Heart left ventricle (tissue), 13 donors: ENCODE results near the gene RNF167.

ENCODE experiments used
- CTCF ChIP-seq, 12 donors: fragments of 200-600 bp; sonication (generic) in 4 of 12; IDR thresholded peaks; one replicate each; pipeline versions ENCODE4 v1.5.0 to v1.8.0; 2018 to 2022; ENCODE audit warnings: antibody characterized with exemption in 12 of 12, mild to moderate bottlenecking in 5 of 12
- POLR2A ChIP-seq, 2 donors: fragments of 450-650 bp; IDR thresholded peaks; one replicate each; pipeline ENCODE4 v1.6.1; 2017; ENCODE audit warnings: antibody characterized with exemption in 2 of 2, mild to moderate bottlenecking in 2 of 2, moderate library complexity in 2 of 2
- donor health status: ischemic (EF 13 %, LVEDD 7.1; RV severe dilation, severe dysfunction).
- donor health status: DM: no; HTN: yes; CAD: no.
- donor health status: DM: no; HTN: no; CAD: no.
- donor health status: ischemic (EF 25% LVEDD 6.9; RV normal size, moderate dysfunction).
- donor health status: ischemic (EF 25% LVEDD 5.7; RV mildly dilated, moderate dysfunction).
- donor health status: ischemic (EF 35%, LVEDD 5.7; RV mildly dilated, moderate dysfunction).
- donor health status: nonischemic (EF 11% LVEDD 7.7; RV severe dilation, severe dysfunction).
- donor health status: DM: yes; HTN: yes; CAD: no.
- donor health status: PGD.
- donor health status: ischemic (EF 29% LVEDD 5.4; RV normal size, mild dysfunction).
- donor health status: nonischemic (EF 23%, LVEDD 6.1; RV moderate dilation, normal function).

GRCh38 chr17:4920351-4921048 is 19.6 kb upstream of the RNF167 start:
- TF ChIP-seq CTCF (IDR thresholded peaks at IDR 0.05), result no peak
- TF ChIP-seq POLR2A (IDR thresholded peaks at IDR 0.05), result no peak
